ENCODE data around the gene KRT83.

KRT83 gene

GRCh38 chr12:52285172-52285745 is 35.9 kb downstream of the KRT83 start:
- no peak for DNase-seq

DNA sequence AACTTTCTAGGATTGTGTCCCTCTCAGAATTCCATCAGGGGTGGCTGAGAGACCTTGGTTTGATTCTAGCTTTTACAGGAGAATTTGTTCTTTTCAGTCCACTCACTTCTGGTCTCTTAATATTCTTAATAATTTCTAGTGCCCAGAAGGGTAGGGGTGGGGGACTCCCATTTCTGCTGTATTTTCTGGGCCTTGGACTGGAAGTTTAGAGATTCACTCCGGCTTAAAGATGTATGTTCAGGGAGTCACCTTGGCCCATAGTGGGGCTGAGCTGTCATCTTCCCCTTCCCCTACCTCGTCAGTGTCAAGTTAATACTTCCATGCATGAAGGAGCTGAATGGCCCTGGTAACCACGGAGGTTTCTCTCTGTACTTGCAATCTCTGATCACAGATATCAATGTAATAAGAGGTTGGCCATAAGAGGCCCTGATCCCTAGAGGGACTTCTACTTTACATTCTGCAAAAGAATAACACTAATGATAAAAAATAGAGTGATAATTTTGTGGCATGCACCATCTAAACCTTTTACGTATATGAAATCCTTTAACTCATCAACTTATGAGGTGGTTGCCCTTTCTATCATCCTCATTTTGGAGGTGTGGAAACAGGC is 36.5 kb downstream of the KRT83 start:
- no peak for DNase-seq

DNA sequence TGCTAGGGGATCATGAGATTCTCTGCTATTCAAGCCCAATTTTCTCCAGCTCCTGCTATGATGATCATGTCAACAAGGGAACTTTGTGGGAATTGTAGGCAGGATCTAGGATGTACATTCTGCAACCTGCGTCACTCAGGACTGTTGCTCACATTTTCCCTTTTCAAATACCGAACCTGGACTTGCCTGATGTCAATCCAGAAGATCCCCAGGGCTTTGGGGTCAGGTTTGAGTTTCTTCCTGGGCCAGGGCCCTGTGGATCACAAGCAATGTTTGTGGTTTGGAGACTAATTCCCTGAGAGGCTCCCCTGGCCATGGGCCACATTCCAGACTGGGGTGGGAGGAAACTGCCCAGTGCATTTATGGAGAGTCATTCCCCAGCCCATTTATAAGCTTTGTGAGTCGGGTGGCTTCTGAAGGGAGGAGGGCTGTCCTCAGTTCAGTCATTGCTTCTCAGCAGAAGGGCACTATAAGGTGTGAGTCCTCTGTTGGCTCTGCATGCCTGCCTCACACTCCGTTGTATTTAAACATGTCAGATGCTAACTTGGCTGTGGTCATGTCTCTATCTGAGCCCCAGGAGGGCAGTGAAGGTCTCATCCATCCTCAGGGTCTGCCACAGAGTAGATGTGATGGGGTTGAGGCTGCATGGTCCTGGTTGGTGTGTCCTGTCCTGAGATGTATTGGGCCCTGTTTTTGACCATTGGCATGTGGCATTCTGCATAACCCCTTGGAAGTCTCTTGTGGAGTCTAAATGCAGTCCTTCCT is 40.2 kb downstream of the KRT83 start:
- DNase-seq = no peak

DNA sequence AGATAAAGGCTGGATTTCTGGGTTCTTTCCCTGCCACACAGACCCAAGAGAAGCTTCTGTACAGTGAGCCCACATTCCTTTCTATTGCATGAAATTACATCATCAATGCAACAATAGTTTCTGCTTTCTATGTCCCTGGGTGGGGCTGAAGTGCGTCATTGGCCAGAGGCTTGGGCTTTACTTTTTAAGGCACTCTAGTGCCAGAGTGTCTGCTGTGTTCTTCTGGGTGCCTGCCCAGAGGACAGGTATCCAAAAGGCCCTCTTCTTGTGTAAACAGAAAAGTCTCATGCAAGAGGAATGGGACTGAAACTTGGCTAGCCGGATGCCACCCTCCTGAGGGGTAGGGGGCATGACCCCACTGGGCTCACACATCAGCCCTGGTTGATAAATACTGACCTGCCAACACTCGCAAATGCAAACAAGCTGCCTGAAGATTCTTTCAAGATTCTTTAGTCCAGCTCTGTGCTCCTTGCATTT is 40.8 kb downstream of the KRT83 start:
- no peak for DNase-seq

DNA sequence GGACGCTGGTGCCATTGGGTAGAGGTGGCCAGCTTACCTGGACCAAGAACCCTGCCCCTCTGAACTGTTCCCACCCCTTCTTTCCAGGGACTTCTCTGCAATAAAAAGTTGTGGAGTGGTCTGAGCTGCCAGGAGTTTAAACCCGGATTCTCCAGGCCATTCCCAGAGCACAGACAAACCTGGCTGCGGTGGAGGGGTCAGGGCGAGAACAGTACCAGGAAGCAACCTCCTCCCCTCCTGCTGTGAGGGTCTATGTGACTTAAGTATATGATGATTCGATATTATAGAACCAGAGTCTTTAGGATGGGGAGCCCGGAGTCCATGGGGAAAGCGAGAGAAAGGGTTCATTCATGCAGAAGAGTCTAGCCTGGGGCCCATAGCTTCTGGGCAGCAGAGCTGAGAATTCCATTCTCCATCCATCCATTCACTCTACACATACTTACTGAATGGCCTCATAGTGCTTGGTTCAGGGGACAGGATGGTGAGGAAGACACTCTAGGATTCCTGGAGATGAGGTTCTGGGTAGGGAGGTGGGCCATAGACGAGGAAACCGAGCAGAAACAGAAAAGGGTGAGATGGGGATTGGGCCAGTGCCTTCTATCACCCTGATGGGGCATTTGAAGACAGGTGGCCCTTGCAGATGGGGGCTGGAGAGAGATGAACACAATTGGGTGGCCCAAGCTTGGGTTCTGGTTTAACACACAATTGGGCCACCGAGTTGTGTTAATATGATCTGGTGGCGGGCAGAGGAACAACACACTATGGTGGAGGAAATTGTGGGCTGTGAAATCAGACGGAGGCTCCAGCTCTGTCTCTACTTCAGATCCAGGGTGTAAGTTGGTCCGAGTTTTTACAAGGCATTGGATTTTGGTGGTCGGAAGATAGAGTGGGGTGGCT is 41.5 kb downstream of the KRT83 start:
- no peak for DNase-seq

GRCh38 chr12:52278575-52279421 is 42.4 kb downstream of the KRT83 start:
- peak; percentile 23 for DNase-seq

DNA sequence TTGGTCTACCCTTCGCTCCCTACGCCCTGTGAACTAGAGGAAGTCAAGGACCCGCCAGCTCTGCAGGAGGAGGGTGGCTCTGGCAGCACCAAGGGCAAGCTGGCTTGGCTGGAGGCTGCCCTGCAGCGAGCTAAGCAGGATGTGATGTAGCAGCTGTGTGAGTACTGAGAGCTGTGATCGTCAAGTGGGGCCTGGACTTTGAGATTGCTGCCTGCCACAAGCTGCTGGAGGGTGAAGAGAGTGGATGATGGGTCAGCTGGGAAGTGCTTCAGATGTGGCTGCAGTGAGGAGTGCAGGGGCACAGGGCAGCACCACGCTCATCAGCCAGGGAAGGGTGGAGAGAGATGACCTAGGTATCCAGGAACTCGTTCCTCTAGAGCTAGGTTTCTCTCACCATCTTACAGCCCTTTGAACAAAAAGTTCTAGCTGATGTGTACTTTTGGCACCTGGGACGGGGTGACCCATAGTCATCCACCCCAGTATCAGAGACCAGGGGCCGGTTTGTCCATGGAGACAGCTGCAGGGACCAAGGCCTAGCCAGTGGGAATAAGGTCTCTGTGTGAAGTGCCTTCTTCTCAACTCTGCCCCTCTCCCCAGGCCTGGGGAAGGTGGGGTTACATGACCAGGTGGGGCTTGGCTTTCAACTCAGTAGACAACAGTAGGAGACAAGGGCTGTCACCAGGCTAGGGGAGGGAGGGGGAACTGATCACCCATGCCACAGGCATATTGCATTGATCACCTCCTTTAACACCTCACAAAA is 43.5 kb downstream of the KRT83 start:
- no peak for DNase-seq

DNA sequence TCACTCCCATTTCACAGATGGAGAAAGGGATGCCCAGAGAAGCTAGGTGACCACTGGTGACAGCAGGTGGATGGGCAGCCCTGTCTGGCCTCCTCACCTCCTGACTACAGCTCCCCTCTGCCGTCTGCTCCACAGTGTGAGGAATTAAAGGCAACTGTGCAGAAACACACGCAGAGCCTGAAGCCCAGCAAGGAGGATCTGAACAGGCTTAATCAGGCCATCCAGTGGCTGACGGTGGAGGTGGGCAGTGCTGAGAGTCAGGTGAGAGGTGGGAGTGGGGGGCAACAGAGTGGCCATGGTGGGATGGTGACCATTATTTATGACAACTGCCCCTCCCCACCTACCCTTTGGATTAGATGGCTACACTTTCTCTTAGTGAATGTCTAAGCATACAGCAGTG is 45.5 kb downstream of the KRT83 start:
- no peak for DNase-seq

DNA sequence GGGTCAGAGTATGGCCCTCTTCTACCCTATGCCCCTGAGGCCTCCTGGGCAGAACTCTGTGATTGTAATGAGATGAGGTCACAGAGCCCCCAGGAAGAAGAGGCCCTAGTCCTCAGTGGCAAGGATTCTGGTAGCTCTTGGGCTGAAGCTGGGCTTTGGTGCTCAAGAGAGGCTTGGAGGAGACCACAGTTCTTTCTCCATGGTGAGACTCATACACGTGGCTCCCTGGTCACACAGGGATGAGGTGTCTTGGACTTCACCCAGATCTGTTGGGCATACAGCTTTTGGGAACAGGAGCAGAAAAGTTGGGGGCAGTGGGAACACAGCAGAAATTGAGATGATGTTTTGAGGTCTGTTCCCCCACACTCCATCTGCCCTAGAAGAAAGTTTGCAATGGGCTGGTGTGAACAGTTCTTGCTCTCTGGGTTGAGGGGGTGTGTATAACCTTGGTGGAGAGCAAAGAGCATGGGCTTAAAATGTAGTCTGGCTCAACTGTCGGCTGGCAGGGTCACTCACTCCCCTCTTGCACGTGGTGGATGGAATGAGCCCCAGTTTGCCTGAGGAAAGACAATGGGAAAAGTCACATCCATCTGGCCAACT is 46.6 kb downstream of the KRT83 start, which contains the start of gene KRT86:
KRT86 (plus strand) TSS at position 125 of the 600 bp plus-strand sequence. CDS start 27,272 bp downstream, outside the sequence.
- DNase-seq = no peak

DNA sequence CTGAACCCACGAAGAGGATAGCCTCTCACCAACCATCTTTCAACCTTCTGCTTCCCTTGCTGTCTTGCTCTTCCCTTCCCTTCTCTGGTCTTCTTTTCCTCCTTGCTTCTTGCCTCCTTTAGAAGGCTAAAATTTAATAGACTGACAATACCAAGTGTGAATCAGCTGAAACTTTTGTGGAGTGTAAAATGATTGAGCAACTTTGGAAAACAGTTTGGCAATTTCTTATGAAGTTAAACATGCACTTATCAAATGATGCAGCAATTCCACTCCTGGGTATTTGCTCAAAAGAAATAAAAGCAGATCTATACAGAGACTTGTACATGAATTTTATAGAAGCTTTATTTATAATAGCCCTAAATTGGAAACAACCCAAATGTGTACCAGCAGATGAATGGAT is 50.0 kb downstream of the KRT83 start:
- DNase-seq = no peak

DNA sequence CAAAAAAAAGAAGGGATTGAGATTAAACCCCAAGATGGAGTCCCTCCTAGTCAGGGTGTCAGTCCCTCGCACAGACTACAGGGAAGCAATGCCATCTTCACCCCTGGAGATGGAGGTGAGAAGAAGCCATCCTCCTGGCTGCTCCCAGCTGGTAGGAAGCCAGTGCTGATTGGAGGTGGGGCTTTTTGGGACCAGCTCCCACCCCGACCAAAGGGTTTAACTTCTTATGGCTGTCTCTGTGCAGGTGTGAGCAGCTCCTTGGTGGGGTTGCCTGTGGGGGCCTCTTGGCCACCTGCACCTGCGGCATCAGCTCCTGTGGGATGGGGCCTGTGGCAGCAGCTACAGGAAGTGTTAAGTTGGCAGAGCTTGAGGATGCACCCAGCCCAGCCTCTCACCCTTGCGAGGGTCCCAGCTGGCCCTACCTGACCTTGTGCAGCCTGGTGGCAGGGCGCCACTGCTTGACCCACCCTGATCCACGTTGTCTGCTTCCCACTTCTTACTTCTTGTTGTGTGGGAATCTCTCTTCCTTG is 50.6 kb downstream of the KRT83 start:
- DNase-seq = no peak

DNA sequence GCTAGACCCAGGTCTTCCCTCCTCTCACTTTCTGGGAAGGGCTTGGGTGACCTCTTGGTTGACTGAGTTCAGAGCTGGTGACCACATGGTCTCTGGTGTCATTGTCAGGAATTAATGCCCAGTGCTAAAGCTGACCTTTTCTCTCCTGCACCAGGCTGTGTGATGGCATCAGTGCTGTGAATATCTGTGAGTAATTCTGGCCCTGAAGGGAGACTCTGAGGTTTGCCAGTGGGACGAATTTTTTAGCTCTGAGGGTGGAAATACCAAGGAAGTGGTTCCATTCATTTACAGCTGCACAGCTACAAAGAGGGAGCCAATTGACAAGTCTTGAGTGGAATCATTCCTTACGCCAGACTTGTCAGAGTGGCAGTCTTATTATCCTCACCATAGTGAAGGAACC is 53.0 kb downstream of the KRT83 start:
- no peak for DNase-seq

DNA sequence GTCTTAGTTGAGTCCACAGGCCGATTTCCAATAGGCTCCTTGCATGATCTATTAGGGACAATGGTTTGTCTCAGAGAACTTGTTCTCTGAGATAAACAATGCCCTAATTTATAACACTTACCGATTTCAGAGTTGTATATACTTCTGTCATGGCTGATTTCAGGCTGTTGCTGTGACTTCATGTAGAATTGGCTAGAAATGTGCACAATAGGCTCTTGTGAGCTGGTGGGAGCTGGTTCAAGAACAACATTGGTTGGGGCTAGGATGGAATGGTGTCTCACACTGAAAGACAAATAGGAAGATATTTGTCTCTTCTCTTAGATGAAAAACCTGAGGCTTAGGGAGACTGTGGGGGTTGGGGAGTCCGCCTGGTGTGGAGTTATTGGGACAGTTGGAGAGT is 53.5 kb downstream of the KRT83 start:
- DNase-seq = no peak

GRCh38 chr12:52267266-52267665 is 53.9 kb downstream of the KRT83 start:
- DNase-seq = no peak

DNA sequence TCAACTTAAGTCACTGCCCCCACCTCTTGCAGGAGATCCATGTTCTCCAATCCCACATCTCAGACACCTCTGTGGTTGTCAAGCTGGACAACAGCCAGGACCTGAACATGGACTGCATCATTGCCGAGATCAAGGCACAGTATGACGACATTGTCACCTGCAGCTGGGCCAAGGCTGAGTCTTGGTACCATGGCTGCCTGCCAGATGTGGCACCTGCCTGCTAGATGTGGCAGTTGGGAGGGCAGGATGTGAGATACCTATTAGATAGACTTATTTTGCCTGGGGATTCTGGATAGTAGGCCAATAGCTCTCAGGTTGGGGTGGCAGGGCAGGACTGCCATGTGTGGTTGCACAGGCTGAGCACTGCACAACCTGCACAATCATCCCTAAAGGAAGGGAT is 54.7 kb downstream of the KRT83 start:
- DNase-seq = no peak

DNA sequence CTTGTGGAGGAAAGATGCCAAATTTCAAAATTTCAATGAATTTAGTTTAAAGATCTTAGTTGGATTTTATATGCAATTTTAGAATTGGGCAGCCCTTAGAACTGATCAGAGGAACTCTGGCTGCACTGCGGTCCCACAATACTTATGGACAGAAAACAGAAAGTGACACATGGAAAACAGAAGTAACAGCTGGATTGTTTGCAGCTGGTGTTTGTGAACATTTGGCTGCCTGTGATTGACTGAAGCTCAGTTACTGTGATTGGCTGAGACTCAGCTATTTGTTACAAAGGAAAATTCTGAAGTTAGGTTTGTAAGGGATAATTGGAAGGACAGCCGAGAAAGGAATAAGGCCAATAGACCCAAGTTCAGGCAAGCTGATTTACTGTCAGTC is 56.8 kb downstream of the KRT83 start:
- DNase-seq = no peak
